Hepatocyte (in vitro differentiated cells): ENCODE results near the gene ATF4. TPM values are rescaled to one million over a fixed set of nuclear protein-coding genes. Genes with fewer than 3 reads are reported as not detected.
A peak's percentile ranks its signal among the peaks of the same experiment; 100 is the strongest.

Experiments used
- DNase-seq: peaks from one replicate; pipeline ENCODE4 v3.0.0-alpha.2; 2016; ENCODE audit warnings: low spot score
- H2AFZ ChIP-seq: fragments of 200-600 bp; sonication (generic); 2 replicates; pipeline ENCODE4 v1.6.0; 2016; ENCODE audit warnings: antibody characterized with exemption, mild to moderate bottlenecking
- H3K27ac ChIP-seq: fragments of 200-600 bp; sonication (generic); 2 replicates; pipeline ENCODE4 v1.5.1; 2016; ENCODE audit warnings: mild to moderate bottlenecking
- H3K27me3 ChIP-seq: fragments of 200-600 bp; sonication (generic); 2 replicates; pipeline ENCODE4 v1.6.1; 2016
- H3K36me3 ChIP-seq: fragments of 200-600 bp; sonication (generic); replicated peaks from 2 replicates; pipeline ENCODE4 v1.5.1; 2016; ENCODE audit warnings: low read depth; ENCODE audit not compliant: insufficient read depth
- H3K4me1 ChIP-seq: fragments of 200-600 bp; sonication (generic); 2 replicates; pipeline ENCODE4 v1.5.1; 2016; ENCODE audit warnings: mild to moderate bottlenecking, moderate library complexity; ENCODE audit not compliant: insufficient read depth
- H3K4me2 ChIP-seq: fragments of 200-600 bp; sonication (generic); 2 replicates; pipeline ENCODE4 v1.6.0; 2016
- H3K4me3 ChIP-seq: fragments of 200-600 bp; sonication (generic); 2 replicates; pipeline ENCODE4 v1.5.1; 2016; ENCODE audit warnings: mild to moderate bottlenecking
- H3K79me2 ChIP-seq: fragments of 200-600 bp; sonication (generic); 2 replicates; pipeline ENCODE4 v1.6.0; 2017; ENCODE audit warnings: mild to moderate bottlenecking
- H3K9me2 ChIP-seq: fragments of 200-600 bp; sonication (generic); replicated peaks from 2 replicates; pipeline ENCODE4 v1.6.0; 2017; ENCODE audit warnings: mild to moderate bottlenecking; ENCODE audit not compliant: insufficient read depth
- H3K9me3 ChIP-seq: fragments of 200-600 bp; sonication (generic); 2 replicates; pipeline ENCODE4 v1.5.1; 2016; ENCODE audit warnings: low read depth, mild to moderate bottlenecking
- H4K20me1 ChIP-seq: fragments of 200-600 bp; sonication (generic); 2 replicates; pipeline ENCODE4 v1.6.0; 2016; ENCODE audit warnings: mild to moderate bottlenecking; ENCODE audit not compliant: insufficient read depth, poor library complexity, severe bottlenecking
- CTCF ChIP-seq: fragments of 200-600 bp; sonication (generic); IDR thresholded peaks from 2 replicates; pipeline ENCODE4 v1.5.1; 2016; ENCODE audit warnings: antibody characterized with exemption, mild to moderate bottlenecking; ENCODE audit not compliant: poor library complexity
- EZH2 ChIP-seq: fragments of 200-600 bp; sonication (generic); IDR thresholded peaks from 2 replicates; pipeline ENCODE4 v1.6.1; 2016; ENCODE audit warnings: antibody characterized with exemption, mild to moderate bottlenecking, borderline replicate concordance
- EZH2phosphoT487 ChIP-seq: fragments of 200-600 bp; sonication (generic); IDR thresholded peaks from one replicate; pipeline ENCODE4 v1.6.1; 2018; ENCODE audit warnings: antibody characterized with exemption, mild to moderate bottlenecking, low read depth, moderate library complexity; ENCODE audit not compliant: unreplicated experiment, severe bottlenecking
- whole genome bisulfite sequencing: methylation state at CpG from one replicate; pipeline ENCODE4 v1.1.6; 2016; ENCODE audit warnings: low lambda C conversion rate; ENCODE audit errors: missing lambda C conversion rate; 5-methylcytosine and 5-hydroxymethylcytosine counted together
- polyA plus RNA-seq: library from polyadenylated mRNA; unstranded; fragments of >200 nt; fragmentation: Nextera tagmentation; extraction: Ambion mirVana; gene quantifications from 2 replicates; pipeline ENCODE4 v1.2.1, GENCODE V29; 2016
- total RNA-seq: library from RNA; depleted of rRNA; stranded (reverse); fragments of >200 nt; gene quantifications from 2 replicates; pipeline ENCODE4 v1.2.3, GENCODE V29; 2014

ATF4 gene
- total and polyA plus RNA-seq, 2 experiments from 2014 or later = 144 to 231 TPM

DNA sequence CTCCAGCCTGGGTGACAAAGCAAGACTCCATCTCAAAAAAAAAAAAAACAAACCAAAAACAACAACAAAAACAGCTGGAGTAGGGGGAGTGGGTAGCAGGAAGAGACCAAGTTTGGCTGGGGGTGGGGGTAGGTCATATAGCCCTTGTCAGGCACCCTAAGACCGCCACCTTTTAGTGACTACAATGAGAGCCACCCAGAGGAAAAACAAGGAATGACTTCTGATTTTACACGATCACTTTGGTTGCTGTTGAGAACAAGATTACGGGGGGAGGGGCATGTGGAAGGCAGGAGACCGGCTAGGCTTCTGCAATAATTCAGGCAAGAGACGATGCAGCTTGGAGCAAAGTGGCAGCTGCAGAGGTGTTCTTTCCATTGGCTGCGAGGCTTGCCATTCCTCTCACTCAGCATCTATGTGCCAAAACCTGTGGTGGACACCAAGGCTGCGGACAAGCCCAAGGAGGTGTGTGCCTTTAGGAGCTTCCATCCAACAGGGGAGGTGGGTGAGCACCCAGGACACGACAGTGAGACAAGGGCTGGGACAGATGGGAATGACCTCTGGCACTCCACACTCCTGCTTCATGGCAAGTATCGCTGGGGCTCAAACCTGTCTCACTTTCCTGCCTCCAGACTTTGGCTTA lies 10.4 kb downstream of the ATF4 start:
- H3K9me3 ChIP-seq = no peaks in the 10 kb centered on the region
- peaks cover 32% of the 10 kb centered on the region for H4K20me1 ChIP-seq
- H3K27ac ChIP-seq = no peak overlapping the region
- H3K4me1 ChIP-seq = peaks cover 36% of the 10 kb centered on the region
- no peak overlapping the region for H3K4me3 ChIP-seq
- peak; percentile 68 for DNase-seq
- WGBS = 62% methylated on average over 9 of the region's 9 CpGs
- TF ChIP-seq CTCF (peak; percentile 31), EZH2 (no peak), EZH2phosphoT487 (no peak)
- no peaks in the 10 kb centered on the region for H3K9me2 ChIP-seq
- peak overlapping the region; percentile 83 for H3K4me2 ChIP-seq
- no peaks in the 10 kb centered on the region for H3K27me3 ChIP-seq
- H3K79me2 ChIP-seq = peaks cover 41% of the 10 kb centered on the region
- H3K36me3 ChIP-seq = no peaks in the 10 kb centered on the region
- H2AFZ ChIP-seq = no peak overlapping the region

DNA sequence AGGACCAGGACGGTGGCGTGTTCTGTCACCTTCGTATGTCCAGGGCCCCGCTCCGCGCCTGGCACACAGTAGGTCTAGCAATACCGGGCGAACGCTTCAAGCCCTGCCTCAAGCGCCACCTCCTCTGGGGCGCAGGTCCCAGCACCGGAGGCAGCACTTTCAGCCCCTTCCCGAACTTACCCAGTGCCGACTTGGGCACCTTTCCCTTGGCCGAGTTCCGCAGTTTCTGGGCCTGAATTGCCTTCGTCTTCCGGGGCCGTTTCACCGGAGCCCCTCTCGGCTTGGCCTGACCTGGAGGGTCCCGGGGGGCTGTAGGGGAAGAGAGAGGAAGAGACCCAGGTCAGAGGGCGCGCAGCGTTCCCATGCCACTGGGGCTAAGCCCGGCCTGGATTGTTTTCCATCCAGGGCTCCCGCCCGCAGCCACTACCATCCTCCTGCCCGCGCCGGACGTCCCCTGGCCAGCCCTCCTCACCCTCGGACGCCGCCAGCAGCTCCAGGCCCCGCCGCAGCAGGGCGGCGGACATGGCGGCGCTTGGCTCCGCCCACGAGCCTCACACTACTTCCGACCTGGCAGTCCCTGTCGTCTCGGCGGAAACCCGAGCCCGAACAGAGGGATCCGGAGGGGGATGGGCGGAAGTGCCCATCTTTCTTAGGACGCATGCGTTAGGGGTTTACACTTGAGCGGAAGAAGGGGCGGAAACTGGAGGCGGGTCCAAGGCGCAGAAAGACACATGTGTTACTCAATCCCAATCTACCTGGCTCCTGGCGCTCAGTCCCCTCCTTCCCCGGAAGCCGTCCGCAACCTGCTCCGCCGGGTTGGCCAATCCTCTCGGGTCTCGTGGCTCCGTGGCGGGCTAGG lies 12.1 kb downstream of the ATF4 start, which contains the start of gene RPS19BP1:
RPS19BP1 (minus strand) TSS at position 534 of the 859 bp plus-strand sequence; CDS start at position 524, 10 bp downstream.
- H3K9me3 ChIP-seq = no peaks in the 10 kb centered on the region
- peak within 1 kb of the TSS; percentile 40 for H3K4me3 ChIP-seq
- TF ChIP-seq EZH2 (no peak), CTCF (no peak), EZH2phosphoT487 (no peak)
- peak within 1 kb of the TSS; percentile 72 for H3K27ac ChIP-seq
- H3K27me3 ChIP-seq = no peaks in the 10 kb centered on the region
- peaks cover 36% of the 10 kb centered on the region for H3K4me1 ChIP-seq
- H3K9me2 ChIP-seq = no peaks in the 10 kb centered on the region
- DNase-seq = peak; percentile 100
- H4K20me1 ChIP-seq = peaks cover 16% of the 10 kb centered on the region
- H3K36me3 ChIP-seq = no peaks in the 10 kb centered on the region
- peak within 1 kb of the TSS; percentile 64 for H2AFZ ChIP-seq
- H3K79me2 ChIP-seq = peaks cover 41% of the 10 kb centered on the region
- WGBS = under 1% methylated on average over 56 of the region's 67 CpGs
- H3K4me2 ChIP-seq = peak within 1 kb of the TSS; percentile 83

DNA sequence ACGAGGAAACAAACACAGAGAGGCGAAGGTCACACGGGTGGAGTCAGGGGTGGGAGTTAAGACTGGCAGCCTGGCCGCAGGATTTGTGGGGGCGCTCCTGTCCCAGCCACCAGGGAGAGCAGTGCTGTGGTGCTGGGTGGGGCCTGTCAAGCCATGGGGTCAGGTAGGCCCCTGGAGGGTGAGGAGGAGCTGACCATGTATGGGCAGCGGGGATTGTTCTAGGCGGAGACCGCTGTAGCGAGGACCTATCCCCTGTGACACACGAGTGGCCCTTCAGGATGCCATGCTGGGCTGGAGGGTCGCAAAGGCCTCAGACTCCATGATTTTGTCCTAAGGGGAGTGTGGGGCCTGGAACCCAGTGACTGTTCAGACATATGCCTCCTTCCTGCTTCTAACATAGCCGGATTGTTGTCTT lies 13.7 kb downstream of the ATF4 start:
- peak overlapping the region; percentile 74 for H2AFZ ChIP-seq
- H3K4me1 ChIP-seq = peaks cover 22% of the 10 kb centered on the region
- no peaks in the 10 kb centered on the region for H4K20me1 ChIP-seq
- H3K36me3 ChIP-seq = no peaks in the 10 kb centered on the region
- no peak overlapping the region for H3K4me2 ChIP-seq
- H3K9me3 ChIP-seq = no peaks in the 10 kb centered on the region
- H3K27me3 ChIP-seq = no peaks in the 10 kb centered on the region
- H3K27ac ChIP-seq = no peak overlapping the region
- no peaks in the 10 kb centered on the region for H3K9me2 ChIP-seq
- TF ChIP-seq EZH2 = no peak
- no peak for TF ChIP-seq EZH2phosphoT487
- TF ChIP-seq CTCF = no peak
- DNase-seq = no peak
- H3K79me2 ChIP-seq = peaks cover 31% of the 10 kb centered on the region
- no peak overlapping the region for H3K4me3 ChIP-seq
- WGBS = 88% methylated on average over 12 of the region's 12 CpGs
